Measurements from ENCODE around the gene C1orf87.

Gene C1orf87

DNA sequence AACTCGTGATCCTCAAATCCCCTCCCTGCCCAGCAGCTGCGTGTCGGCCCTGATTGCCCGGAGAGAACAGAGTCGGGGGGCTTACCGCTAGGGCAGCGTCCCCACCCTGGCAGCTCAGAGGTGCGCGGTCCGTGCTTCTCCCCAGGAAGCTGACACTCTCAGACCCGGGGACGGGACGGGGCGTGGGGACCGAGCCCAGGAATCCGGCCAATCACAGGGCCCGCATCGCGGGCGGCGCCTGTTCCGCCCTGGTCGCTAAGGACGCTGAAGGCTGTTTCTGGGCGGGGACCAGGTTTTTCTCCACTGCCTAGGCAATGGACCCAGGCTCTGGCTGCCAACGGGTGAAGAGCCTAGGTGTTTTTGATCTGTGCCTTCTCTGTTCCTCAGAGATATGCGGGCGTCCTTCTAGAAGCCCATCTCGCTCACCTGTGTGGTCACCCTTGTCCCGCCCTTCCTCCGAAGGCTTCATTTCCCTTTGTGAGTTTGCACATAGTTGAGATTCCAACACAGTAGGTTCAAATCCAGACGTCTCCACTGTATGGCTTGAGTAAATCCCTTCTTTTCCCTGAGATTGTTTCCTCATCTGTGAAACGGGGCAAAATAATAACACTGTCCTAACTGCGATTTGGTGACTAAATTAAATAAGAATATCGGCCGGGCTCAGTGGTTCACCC is at the start of gene C1orf87:
Gene C1orf87 (minus strand): TSS at position 166 of the 674 bp plus-strand sequence. CDS start 1,127 bp downstream, outside the sequence.
- no peak for DNase-seq

- no peak for DNase-seq
These were observed 44.5 kb upstream of the C1orf87 start for GRCh38 chr1:60118085-60118484.

DNA sequence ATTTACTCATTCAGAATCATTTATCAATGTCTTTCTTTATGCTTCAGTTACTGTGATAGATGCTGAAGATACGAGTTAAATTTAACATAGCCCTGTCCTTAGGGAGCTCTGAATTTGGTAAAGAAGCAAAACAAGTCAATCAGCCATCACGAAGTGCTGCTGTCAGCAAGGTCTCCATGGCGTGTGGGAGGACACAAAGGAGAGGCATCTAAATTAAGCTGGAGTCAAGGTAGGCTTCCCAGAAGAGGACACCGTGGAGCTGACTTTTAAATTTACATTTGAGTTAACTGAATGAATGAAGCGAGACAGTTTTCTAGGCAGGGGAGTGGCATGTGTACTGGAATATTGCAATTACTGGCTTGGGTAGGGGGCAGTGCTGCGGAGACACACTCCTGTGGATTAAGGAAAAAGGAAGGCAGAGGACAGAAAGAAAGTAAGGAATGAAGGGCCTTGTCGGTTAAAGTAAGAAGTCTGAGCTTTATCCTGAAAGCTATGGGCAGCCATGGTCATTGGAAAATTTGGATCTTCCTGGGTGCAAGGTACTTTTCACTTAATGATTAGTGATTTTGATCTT is 41.3 kb upstream of the C1orf87 start:
- no peak for DNase-seq

GRCh38 chr1:60113596-60113995 is 40.0 kb upstream of the C1orf87 start:
- DNase-seq: no peak

DNA sequence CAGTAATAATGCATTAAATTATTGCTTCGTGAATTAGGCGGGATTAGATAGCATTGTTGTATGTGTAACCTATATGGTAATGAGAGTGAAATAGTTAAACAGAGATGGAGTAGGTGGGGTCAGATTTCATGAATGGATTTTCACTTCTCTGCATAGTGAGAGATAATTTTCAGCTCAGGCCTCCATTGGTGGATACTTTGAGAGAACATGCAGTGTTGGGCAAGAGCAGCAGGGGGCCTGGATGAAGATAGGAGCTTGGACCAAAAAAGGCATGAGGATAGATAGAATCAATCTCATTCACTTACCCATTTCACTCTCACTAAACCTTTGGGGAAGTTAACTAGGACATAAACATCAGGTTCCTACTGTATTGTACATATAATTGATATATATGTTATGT is 39.5 kb upstream of the C1orf87 start:
- DNase-seq: no peak

DNA sequence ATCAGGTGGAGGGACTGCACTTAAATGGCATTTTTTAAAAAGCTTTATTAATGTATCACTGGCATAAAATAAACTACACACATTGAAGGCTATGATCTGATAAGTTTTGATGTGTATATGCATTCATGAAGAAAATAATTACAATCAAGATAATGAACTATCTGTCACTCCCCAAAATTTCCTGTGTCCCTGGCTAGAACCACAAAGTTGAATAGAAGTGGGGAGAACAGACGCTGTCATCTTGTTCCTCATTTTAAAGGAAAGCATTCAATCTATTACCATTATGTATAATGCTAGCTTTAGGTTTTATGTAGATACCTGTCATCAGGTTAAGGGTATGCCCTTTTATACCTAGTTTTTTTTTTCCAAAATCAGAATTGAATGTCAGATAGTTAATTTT is 38.1 kb upstream of the C1orf87 start:
- DNase-seq: no peak

DNA sequence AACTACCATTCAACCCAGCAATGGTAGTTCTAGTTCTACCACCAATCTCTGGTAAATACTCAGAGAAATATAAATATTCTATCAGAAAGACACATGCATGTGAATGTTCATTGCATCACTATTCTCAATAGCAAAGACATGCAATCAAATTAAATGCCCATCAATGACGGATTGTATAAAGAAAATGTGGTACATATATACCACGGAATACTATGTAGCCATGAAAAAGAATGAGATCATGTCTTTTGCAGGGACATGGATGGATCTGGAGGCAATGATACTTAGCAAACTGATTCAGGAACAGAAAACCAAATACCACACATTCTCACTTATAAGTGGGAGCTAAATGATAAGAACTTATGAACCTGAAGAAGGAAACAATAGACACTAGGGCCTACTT is 37.5 kb upstream of the C1orf87 start:
- no peak for DNase-seq

DNA sequence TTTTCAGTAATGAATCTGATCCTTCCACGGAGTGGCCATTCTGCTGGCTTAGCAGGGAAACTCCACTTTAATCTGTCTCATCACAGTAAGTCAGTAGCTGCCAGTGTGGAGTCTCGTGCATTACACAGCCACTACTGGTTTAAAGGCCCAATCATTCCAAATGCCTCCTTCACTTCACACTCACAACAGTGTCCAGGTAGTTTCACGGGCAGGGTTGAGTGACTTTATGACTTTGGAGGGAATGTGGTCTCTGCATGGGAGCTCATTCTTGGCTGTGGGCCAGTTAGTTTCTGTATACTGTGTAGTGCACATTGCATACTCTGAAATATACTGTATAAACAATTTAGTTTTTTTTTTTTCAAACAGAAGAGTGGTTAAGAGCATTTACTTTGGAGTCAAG is 34.6 kb upstream of the C1orf87 start:
- no peak for DNase-seq

DNA sequence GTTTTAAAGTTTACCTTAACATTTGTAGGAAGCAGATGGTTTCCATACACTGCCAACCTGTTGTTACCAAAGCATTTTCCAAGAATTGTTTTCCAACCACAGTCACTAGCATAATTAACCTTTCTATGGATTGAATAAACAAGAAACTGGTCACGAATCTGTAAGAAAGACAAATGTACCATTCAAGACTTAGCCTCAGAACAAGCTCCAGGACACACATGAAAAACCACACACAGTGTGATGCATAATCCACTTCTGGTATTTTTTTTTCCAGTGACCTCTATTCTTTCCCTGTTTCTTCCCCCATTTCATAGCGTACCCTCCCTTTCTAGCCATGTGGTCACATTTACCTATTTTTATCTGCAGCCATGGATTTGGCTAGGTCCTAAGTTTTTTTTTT is 29.6 kb upstream of the C1orf87 start:
- DNase-seq: no peak

GRCh38 chr1:60102267-60103061 is 28.9 kb upstream of the C1orf87 start:
- DNase-seq: no peak

DNA sequence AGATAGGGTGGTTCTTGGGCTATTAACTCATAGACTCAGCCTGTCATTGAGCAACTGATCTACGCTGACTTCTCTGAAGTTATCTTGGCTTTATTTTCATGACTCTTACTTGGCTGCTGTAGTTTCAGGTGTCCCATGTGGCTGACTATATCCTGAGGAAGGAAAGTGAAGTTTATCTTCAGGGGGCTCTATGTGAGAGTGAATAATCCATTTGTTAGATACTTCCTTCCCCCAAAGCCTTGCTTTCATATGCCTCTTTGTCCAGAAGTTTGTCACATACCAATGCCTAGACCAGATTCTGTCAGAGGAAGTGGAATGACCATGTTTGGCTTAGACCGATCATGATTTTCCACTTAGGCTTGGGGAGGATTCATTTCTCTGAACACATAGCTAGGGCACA is 27.9 kb upstream of the C1orf87 start:
- DNase-seq: no peak

GRCh38 chr1:60091195-60091715 is 17.7 kb upstream of the C1orf87 start:
- no peak for DNase-seq

DNA sequence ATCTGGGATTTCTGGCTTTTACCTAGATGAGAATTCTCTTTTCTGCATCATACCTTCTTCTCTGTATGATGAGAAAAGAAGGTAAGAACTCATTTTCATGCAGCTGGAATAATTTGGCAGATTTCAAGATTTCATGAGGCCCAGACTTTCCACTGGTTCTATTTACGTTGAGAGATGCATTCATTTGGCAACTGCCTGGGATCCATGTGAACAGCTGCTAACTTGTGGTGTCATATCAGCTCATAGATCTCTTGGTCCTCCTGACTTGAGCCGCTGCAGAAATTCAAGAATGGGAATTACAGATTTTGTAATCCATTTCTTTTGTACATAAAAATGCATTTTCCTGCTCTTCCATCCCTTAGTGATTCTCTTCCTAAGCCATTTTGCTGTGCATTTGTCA is 17.1 kb upstream of the C1orf87 start:
- no peak for DNase-seq

DNA sequence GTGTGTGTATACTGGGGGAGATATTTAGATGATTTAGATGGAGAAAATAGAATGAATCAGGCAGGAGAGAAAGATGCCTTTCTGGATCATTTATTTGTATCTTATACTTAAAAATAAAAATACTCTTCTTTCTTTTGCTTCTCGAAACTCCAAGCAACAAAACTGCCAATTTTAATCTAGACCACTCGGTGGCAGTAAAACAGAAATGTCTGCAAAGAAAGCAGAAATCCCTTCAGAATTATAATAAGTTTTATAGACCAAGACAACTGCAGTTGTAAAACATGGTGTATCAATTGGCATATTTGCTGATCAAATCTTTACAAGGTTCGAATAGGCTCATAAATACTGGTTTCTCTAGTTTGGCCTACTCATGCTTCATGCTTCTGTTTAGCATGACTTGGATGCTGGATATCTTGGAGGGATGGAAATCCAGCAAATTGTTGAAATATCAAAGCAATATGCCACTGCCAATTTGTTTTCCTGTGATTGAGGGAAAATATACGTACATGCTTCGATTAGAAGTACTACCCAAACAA is 15.1 kb upstream of the C1orf87 start:
- no peak for DNase-seq

DNA sequence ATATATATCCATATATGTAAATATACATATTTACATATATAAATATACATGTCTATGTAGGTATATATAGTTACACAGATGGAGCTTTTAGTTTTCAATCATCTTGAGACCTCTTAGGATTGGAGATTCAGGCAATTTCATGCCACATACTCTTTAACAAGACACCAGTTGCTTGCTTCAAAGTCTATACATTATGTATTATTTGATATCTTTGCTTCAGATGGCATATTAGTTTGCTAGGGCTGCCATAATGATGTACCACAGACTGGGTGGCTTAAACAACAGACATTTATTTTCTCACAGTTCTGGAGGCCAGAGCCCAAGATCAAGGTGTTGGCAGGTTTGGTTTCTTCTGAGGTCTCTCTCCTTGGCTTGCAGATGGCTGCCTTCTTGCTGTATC is 14.1 kb upstream of the C1orf87 start:
- DNase-seq: no peak

DNA sequence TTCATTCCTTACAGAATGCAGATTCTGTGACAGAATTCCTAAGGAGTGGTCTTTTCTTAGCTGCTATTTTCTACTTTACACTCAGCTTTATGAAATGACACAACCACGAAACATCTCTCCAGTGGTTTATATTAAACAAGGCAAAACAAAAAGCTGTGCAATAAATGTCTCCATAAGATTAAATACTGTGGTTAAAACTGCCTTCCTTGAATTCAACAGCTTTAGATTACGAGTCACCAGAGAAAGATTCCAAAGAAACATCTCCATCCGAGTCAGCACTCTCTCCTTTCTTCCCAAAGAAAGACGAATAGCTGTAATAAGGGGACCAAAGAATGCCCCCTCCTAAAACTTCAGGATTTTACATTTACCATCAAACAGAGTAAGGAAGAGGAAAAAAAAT is 4.6 kb upstream of the C1orf87 start:
- no peak for DNase-seq

DNA sequence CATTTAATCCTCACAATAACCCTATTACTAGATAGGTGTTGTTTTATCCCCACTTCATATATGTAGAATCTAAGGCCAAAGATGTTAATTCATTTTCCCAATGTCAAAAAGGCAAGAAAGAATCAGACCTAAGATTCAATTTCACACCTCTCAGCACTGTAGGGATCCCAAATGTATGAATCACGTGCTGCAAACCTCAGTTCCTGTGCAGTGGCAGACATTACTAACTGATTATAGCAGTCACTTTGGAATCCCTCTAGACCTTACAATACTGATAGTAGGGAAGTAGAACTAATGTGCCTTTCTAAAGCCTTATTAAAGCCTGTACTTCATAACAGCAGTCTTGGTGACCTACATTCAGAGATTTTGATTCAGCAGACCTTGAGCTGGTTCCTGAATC is 2.3 kb downstream of the C1orf87 start:
- no peak for DNase-seq

DNA sequence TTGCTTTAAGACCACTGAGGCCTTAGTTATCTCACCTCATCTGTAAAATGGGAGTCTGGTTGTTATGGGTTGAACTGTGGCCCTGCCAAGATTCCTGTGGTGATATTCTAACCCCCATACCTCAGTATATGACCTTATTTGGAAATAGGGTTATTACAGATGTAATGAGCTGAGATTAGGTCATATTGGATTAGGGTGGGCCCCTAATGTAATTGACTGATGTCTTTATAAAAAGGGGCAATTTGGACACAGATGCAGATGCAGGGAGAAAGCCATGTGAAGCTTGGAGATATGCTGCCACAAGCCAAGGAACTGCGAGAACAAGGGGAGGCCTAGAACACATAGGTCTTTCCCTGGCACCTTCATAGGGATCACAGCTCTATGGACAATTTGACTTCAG is 3.9 kb downstream of the C1orf87 start:
- no peak for DNase-seq

GRCh38 chr1:60068393-60069045 is 5.1 kb downstream of the C1orf87 start:
- DNase-seq: no peak

- no peak for DNase-seq
These were observed 7.6 kb downstream of the C1orf87 start for GRCh38 chr1:60066001-60066400.

DNA sequence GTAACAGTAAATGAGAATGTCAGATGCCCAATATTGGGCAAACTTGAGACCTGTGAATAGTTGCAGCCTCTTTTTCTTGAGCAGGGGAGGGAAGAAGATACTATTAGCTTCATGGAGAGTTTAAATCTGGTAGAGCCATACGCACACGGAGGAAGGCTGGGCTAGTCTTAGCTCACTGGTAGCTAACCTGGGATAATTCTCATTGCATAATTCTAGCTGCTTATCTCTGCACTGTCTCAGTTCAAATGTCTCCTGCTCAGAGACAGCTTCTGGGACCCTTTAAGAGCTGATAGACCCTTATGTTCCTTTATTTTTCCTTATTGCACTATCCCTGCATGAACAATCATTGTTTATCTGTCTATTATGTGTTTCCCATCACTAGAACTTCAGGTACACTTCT is 8.4 kb downstream of the C1orf87 start:
- no peak for DNase-seq

- DNase-seq: no peak
These were observed 10.0 kb downstream of the C1orf87 start for GRCh38 chr1:60063561-60063960.

GRCh38 chr1:60059468-60059867 is 14.1 kb downstream of the C1orf87 start:
- DNase-seq: no peak

Data from DMS153 (cell line).